Osteocyte (in vitro differentiated cells): ENCODE data around the gene PUM2. TPM values are rescaled to one million over a fixed set of nuclear protein-coding genes. Genes with fewer than 3 reads are reported as not detected.

Experiments
- DNase-seq: peaks from one replicate; pipeline ENCODE4 v3.0.0; 2021; ENCODE audit warnings: mixed read lengths; ENCODE audit not compliant: unreplicated experiment; ENCODE audit errors: extremely low spot score
- H3K27ac Mint-ChIP-seq: one replicate; pipeline ENCODE4 v1.8.0; 2021; ENCODE audit warnings: mild to moderate bottlenecking, mixed read lengths; ENCODE audit not compliant: unreplicated experiment
- H3K27me3 Mint-ChIP-seq: one replicate; pipeline ENCODE4 v1.8.0; 2021; ENCODE audit warnings: mixed read lengths; ENCODE audit not compliant: unreplicated experiment
- H3K36me3 Mint-ChIP-seq: one replicate; pipeline ENCODE4 v1.8.0; 2021; ENCODE audit warnings: mixed read lengths; ENCODE audit not compliant: unreplicated experiment
- H3K4me1 Mint-ChIP-seq: one replicate; pipeline ENCODE4 v1.8.0; 2021; ENCODE audit warnings: mixed read lengths; ENCODE audit not compliant: unreplicated experiment
- H3K4me3 Mint-ChIP-seq: one replicate; pipeline ENCODE4 v1.8.0; 2021; ENCODE audit warnings: mild to moderate bottlenecking, moderate library complexity, mixed read lengths; ENCODE audit not compliant: unreplicated experiment
- H3K9me3 Mint-ChIP-seq: one replicate; pipeline ENCODE4 v1.8.0; 2021; ENCODE audit warnings: mixed read lengths; ENCODE audit not compliant: unreplicated experiment
- total RNA-seq: library from RNA; stranded (reverse); gene quantifications from 2 replicates; pipeline ENCODE4 v1.2.1, GENCODE V29; 2021
- TF ChIP-seq, protein P1 (sequence below): fragments of 200-600 bp; sonication (generic); IDR thresholded peaks from 2 replicates; pipeline ENCODE4 v1.5.0; 2021; ENCODE audit warnings: antibody characterized with exemption, mild to moderate bottlenecking, moderate library complexity

The PUM2 gene
- total RNA-seq, 1 donor from 2014 or later: 82.2 TPM

DNA sequence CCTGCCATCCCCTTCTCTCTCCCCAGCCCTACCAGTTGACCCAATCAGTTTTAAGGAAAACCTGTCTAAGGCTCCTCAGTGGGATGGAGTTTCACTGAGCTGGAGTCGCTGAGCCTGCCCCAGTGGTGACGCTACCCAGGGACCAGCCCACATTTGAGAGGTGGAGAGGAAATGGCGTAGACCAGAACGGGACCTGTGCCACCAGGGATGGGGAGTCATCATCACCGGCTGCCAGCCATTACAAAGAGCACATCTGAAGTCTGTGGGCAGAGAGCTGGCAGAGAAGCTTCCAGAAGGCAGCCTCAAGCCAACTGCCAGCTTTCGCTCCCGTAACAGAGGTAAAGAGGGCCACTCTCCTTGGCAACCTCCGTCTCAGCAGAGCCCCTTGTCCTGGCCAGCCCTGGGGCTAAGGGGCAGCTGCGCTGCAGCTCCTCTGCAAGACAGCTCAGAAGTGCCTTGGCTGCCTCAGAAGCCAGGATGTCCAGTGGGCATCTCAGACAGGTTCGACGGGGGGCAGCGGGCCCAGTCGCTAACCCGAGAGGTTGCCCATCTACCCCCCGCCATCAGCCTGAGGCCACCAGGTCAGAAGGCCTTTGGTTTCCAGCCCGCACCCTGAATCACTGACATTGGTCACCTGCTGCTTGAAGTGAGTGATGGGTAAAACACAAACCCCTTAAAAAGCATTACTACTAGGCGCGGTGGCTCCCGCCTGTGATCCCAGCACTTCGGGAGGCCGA lies 141.1 kb downstream of the PUM2 start:
- no peak overlapping the region for H3K27ac Mint-ChIP-seq
- peaks cover 7% of the 10 kb centered on the region for H3K4me1 Mint-ChIP-seq
- H3K36me3 Mint-ChIP-seq: no peaks in the 10 kb centered on the region
- no peak for DNase-seq
- no peaks in the 10 kb centered on the region for H3K27me3 Mint-ChIP-seq
- H3K4me3 Mint-ChIP-seq: no peak overlapping the region
- H3K9me3 Mint-ChIP-seq: no peaks in the 10 kb centered on the region
- TF ChIP-seq, protein P1, sequence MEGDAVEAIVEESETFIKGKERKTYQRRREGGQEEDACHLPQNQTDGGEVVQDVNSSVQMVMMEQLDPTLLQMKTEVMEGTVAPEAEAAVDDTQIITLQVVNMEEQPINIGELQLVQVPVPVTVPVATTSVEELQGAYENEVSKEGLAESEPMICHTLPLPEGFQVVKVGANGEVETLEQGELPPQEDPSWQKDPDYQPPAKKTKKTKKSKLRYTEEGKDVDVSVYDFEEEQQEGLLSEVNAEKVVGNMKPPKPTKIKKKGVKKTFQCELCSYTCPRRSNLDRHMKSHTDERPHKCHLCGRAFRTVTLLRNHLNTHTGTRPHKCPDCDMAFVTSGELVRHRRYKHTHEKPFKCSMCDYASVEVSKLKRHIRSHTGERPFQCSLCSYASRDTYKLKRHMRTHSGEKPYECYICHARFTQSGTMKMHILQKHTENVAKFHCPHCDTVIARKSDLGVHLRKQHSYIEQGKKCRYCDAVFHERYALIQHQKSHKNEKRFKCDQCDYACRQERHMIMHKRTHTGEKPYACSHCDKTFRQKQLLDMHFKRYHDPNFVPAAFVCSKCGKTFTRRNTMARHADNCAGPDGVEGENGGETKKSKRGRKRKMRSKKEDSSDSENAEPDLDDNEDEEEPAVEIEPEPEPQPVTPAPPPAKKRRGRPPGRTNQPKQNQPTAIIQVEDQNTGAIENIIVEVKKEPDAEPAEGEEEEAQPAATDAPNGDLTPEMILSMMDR: no peak

DNA sequence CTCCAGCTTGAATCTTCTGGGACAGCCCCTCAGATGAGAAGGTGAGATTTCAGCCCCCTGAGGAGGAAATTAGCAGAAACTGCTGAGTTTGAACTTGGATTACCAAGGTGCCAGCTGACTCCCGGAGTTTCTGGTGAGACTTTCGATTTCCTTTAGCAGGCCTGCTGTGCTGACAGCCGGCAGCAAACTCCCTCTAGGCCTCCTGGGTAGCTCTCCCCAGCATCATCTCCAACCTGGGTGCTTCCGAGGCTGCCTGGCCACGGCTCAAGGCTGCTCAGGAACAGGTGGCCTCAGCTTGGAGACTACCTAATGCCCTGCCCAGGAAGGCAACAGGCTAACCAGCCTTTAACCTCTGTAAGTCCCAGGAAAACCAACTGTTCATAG lies 142.2 kb downstream of the PUM2 start:
- H3K27me3 Mint-ChIP-seq: no peaks in the 10 kb centered on the region
- H3K9me3 Mint-ChIP-seq: no peaks in the 10 kb centered on the region
- H3K27ac Mint-ChIP-seq: no peak overlapping the region
- DNase-seq: no peak
- H3K4me1 Mint-ChIP-seq: peaks cover 7% of the 10 kb centered on the region
- H3K36me3 Mint-ChIP-seq: no peaks in the 10 kb centered on the region
- TF ChIP-seq, protein P1: no peak
- H3K4me3 Mint-ChIP-seq: no peak overlapping the region

DNA sequence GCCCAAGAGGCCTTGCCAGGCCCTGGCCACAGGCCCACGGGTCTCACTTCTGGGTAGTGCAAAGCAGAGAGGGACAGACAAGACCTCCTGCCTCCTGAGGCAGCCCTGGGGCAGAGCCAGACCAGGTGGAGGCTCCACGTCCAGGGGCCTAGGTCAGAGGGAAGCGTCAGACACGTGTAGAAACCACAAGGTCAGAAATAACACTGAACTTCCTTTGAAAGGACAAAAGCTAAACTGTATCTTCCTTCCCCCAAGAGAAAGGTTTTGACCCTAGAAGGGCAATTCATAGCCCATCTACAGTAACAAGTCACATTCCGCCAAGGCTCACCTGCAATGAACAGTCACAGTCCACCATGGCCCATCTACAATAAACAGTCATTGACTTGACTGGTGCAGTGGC lies 143.6 kb downstream of the PUM2 start:
- TF ChIP-seq, protein P1: no peak
- no peaks in the 10 kb centered on the region for H3K4me1 Mint-ChIP-seq
- no peaks in the 10 kb centered on the region for H3K9me3 Mint-ChIP-seq
- DNase-seq: no peak
- no peak overlapping the region for H3K4me3 Mint-ChIP-seq
- no peaks in the 10 kb centered on the region for H3K36me3 Mint-ChIP-seq
- H3K27me3 Mint-ChIP-seq: no peaks in the 10 kb centered on the region
- H3K27ac Mint-ChIP-seq: no peak overlapping the region

DNA sequence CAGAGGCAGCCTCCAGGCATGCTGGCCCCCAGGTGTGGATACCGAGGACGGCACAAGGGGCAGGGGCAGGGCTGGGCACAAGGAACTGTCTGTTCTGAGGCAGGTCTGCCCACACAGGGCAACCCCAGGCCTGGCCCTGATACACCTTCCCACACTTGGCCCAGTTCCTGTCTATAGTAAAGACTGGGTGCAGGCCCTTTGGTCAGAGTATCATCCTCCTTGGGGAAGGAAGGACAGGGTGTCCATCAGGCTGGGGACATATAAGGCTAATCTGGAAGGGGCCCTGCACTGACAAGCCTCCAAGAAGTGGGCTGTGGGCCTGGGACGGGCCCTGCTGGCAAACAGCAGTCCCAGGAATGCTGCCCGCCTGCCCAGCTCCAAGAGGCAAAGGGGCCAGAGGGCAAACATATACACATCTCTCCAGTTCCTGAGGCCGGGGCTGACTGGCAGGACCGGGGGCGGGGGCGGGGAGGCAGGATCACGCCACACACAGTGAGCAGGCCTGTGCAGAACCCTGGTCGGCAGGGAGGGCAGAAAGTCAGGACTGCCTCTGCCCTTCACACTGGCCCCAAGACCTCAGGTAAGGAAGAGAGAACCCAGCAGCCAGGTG lies 144.6 kb downstream of the PUM2 start:
- no peaks in the 10 kb centered on the region for H3K4me1 Mint-ChIP-seq
- no peaks in the 10 kb centered on the region for H3K9me3 Mint-ChIP-seq
- H3K4me3 Mint-ChIP-seq: no peak overlapping the region
- H3K27ac Mint-ChIP-seq: no peak overlapping the region
- DNase-seq: no peak
- no peaks in the 10 kb centered on the region for H3K27me3 Mint-ChIP-seq
- TF ChIP-seq, protein P1: no peak
- H3K36me3 Mint-ChIP-seq: no peaks in the 10 kb centered on the region

DNA sequence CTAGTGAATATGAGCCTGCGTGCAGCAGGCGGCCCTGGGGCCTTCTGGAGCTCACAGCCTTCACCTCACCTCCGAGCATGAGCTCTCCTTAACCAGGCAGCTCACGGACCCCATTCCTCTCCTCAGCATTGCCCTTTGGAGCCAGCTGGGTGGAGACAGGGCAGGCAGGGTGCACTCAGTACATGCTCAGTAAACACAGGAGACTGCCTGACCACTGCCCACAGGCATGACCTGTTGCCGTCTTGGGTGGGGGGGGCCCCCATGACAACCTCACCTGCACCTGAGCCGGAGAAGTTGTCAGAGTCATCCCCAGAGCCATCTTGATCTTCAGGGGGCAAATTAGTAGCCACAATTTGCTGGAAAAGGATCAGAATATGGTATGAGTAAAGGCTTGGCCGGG lies 145.6 kb downstream of the PUM2 start:
- Mint-ChIP-seq H3K27me3 (no peaks in the 10 kb centered on the region), H3K36me3 (no peaks in the 10 kb centered on the region), H3K4me3 (no peak overlapping the region), H3K4me1 (no peaks in the 10 kb centered on the region), H3K9me3 (no peaks in the 10 kb centered on the region), H3K27ac (no peak overlapping the region)
- TF ChIP-seq, protein P1: no peak
- DNase-seq: no peak
